SK-N-SH (cell line): Measurements from ENCODE around the gene OPCML.

ENCODE experiments used
- ELF1 ChIP-seq: IDR thresholded peaks from 2 replicates; pipeline ENCODE4 v1.4.0; 2012
- EP300 ChIP-seq, 2 experiments: IDR thresholded peaks; 2 replicates each; pipeline versions ENCODE4 v1.4.0 to v1.6.1; 2012; ENCODE audit warnings: borderline replicate concordance in 1 of 2, low read depth in 1 of 2, low read length in 1 of 2
- FOXM1 ChIP-seq: IDR thresholded peaks from 2 replicates; pipeline ENCODE4 v1.4.0; 2012; ENCODE audit warnings: low read depth, mild to moderate bottlenecking
- GATA2 ChIP-seq: sonication (generic); formaldehyde crosslinking; IDR thresholded peaks from 2 replicates; pipeline ENCODE4 v1.5.0; 2020; ENCODE audit warnings: mild to moderate bottlenecking, missing genetic modification reagents
- MAX ChIP-seq: IDR thresholded peaks from 2 replicates; pipeline ENCODE4 v1.4.0; 2012; ENCODE audit warnings: low read depth
- MXI1 ChIP-seq: IDR thresholded peaks from 2 replicates; pipeline ENCODE4 v1.6.1; 2012; ENCODE audit warnings: mild to moderate bottlenecking, low read depth, low read length, improper control_type of control experiment
- NFIC ChIP-seq: IDR thresholded peaks from 2 replicates; pipeline ENCODE4 v1.4.0; 2012; ENCODE audit warnings: borderline replicate concordance
- RAD21 ChIP-seq: IDR thresholded peaks from 2 replicates; pipeline ENCODE4 v1.6.1; 2012; ENCODE audit warnings: mild to moderate bottlenecking, low read length
- RXRA ChIP-seq: IDR thresholded peaks from 2 replicates; pipeline ENCODE4 v1.4.0; 2012; ENCODE audit warnings: low read depth, mild to moderate bottlenecking, borderline replicate concordance
- TAF1 ChIP-seq: IDR thresholded peaks from 2 replicates; pipeline ENCODE4 v1.6.1; 2012; ENCODE audit warnings: low read depth, mild to moderate bottlenecking, low read length, moderate library complexity, borderline replicate concordance
- YY1 ChIP-seq: IDR thresholded peaks from 2 replicates; pipeline ENCODE4 v1.4.0; 2012; ENCODE audit warnings: low read depth, mild to moderate bottlenecking
- TF ChIP-seq, protein P1 (sequence below): fragments of 200-600 bp; sonication (generic); IDR thresholded peaks from 2 replicates; pipeline ENCODE4 v1.6.1; 2017; ENCODE audit warnings: antibody characterized with exemption, mild to moderate bottlenecking, moderate library complexity
- TF ChIP-seq, protein P2 (sequence below): IDR thresholded peaks from 2 replicates; pipeline ENCODE4 v1.6.1; 2012; ENCODE audit warnings: mild to moderate bottlenecking, low read depth, low read length, moderate library complexity

GRCh38 chr11:133563505-133564025 is 31.3 kb upstream of the OPCML start:
- TF ChIP-seq RAD21 (no peak), FOXM1 (no peak), MAX (no peak), GATA2 (CRISPR knock-in tag) (no peak), YY1 (no peak), ELF1 (no peak), MXI1 (no peak), NFIC (no peak), EP300 (IDR thresholded peaks at IDR 0.05; ENCODE audit: borderline replicate concordance in 1 of 2, low read depth in 1 of 2, low read length in 1 of 2) (no peak), TAF1 (no peak), RXRA (no peak)
- TF ChIP-seq, protein P1, sequence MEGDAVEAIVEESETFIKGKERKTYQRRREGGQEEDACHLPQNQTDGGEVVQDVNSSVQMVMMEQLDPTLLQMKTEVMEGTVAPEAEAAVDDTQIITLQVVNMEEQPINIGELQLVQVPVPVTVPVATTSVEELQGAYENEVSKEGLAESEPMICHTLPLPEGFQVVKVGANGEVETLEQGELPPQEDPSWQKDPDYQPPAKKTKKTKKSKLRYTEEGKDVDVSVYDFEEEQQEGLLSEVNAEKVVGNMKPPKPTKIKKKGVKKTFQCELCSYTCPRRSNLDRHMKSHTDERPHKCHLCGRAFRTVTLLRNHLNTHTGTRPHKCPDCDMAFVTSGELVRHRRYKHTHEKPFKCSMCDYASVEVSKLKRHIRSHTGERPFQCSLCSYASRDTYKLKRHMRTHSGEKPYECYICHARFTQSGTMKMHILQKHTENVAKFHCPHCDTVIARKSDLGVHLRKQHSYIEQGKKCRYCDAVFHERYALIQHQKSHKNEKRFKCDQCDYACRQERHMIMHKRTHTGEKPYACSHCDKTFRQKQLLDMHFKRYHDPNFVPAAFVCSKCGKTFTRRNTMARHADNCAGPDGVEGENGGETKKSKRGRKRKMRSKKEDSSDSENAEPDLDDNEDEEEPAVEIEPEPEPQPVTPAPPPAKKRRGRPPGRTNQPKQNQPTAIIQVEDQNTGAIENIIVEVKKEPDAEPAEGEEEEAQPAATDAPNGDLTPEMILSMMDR: no peak
- TF ChIP-seq, protein P2, sequence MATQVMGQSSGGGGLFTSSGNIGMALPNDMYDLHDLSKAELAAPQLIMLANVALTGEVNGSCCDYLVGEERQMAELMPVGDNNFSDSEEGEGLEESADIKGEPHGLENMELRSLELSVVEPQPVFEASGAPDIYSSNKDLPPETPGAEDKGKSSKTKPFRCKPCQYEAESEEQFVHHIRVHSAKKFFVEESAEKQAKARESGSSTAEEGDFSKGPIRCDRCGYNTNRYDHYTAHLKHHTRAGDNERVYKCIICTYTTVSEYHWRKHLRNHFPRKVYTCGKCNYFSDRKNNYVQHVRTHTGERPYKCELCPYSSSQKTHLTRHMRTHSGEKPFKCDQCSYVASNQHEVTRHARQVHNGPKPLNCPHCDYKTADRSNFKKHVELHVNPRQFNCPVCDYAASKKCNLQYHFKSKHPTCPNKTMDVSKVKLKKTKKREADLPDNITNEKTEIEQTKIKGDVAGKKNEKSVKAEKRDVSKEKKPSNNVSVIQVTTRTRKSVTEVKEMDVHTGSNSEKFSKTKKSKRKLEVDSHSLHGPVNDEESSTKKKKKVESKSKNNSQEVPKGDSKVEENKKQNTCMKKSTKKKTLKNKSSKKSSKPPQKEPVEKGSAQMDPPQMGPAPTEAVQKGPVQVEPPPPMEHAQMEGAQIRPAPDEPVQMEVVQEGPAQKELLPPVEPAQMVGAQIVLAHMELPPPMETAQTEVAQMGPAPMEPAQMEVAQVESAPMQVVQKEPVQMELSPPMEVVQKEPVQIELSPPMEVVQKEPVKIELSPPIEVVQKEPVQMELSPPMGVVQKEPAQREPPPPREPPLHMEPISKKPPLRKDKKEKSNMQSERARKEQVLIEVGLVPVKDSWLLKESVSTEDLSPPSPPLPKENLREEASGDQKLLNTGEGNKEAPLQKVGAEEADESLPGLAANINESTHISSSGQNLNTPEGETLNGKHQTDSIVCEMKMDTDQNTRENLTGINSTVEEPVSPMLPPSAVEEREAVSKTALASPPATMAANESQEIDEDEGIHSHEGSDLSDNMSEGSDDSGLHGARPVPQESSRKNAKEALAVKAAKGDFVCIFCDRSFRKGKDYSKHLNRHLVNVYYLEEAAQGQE: no peak
